ENCODE results near the gene ZC3H12C. TPM values are rescaled to one million over a fixed set of nuclear protein-coding genes. Genes with fewer than 3 reads are reported as not detected.

Gene ZC3H12C
- total and polyA plus RNA-seq, 2 of the 13 experiments (the other 11 are each of a cell fraction or from before 2014, with no cell fraction given): 2.4 to 5.7 TPM

DNA sequence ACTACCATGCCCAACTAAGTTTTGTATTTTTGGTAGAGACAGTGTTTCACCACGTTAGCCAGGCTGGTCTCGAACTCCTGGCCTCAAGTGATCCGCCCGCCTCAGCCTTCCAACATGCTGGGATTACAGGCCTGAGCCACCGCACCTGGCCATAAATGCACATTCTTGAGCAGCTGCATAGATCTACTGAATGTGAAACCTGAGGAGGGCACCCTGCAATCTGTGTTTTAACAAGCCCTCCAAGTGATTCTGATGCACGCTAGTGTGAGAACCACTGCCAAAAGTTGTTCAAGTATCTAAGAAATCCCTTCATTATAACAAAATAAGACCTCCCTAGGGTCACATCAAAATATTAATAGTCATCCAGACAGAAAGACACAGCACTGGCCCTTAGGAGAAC, 113.9 kb downstream of the ZC3H12C start:
- ChIA-PET CTCF (ENCODE audit: low intra/inter-chr PET ratio, low total read pairs) (no interaction called here), POLR2A (no interaction called here)
- in situ Hi-C loops (cut with HindIII; ENCODE audit: extremely low pct_ligation_motif_present, low pct_unique_long_range_greater_than_20kb): no loop called here
- Histone ChIP-seq H3K4me2 (ENCODE audit: low read depth, low read length) (no peak overlapping the region), H3K27me3 (ENCODE audit: control insufficient read depth in 1 of 2, insufficient read depth in 2 of 2, low read length in 2 of 2) (no peaks in the 10 kb centered on the region), H3K36me3 (replicated peaks in 1 of 2; ENCODE audit: control insufficient read depth in 1 of 2, insufficient read depth in 2 of 2, low read length in 2 of 2) (no peaks in the 10 kb centered on the region), H3K4me3 (replicated peaks in 1 of 3; ENCODE audit: insufficient read depth in 1 of 3, low read depth in 2 of 3, low read length in 3 of 3) (no peak overlapping the region), H3K4me1 (ENCODE audit: insufficient read depth, low read length) (no peaks in the 10 kb centered on the region), H4K20me1 (ENCODE audit: insufficient read depth, low read length) (no peaks in the 10 kb centered on the region), H3K27ac (ENCODE audit: extremely low read length, insufficient read depth, low read length) (no peak overlapping the region), H2AFZ (ENCODE audit: low read length) (no peak overlapping the region), H3K9ac (ENCODE audit: insufficient read depth, low read depth, low read length) (no peak overlapping the region), H3K9me3 (ENCODE audit: low read length) (no peaks in the 10 kb centered on the region), H3K79me2 (ENCODE audit: insufficient read depth, low read length) (no peaks in the 10 kb centered on the region)
- WGBS (ENCODE audit: low lambda C conversion rate): 97% methylated on average over 6 of the region's 6 CpGs
- BruUV-seq (replicated peaks): no TSS peak
- no peak for TF ChIP-seq MED8 (CRISPR knock-in tag; IDR thresholded peaks at IDR 0.05; ENCODE audit: insufficient replicate concordance)
- TF ChIP-seq ZSCAN9 (CRISPR knock-in tag; IDR thresholded peaks at IDR 0.05; ENCODE audit: borderline replicate concordance): no peak
- no peak for TF ChIP-seq CENPX (CRISPR knock-in tag; IDR thresholded peaks at IDR 0.05)
- TF ChIP-seq HNRNPLL (IDR thresholded peaks at IDR 0.05; ENCODE audit: low read depth, low read length, poor library complexity, severe bottlenecking): no peak
- no peak for TF ChIP-seq E2F5 (CRISPR knock-in tag; conservative IDR thresholded peaks at IDR 0.05)
- no peak for TF ChIP-seq PBX2 (CRISPR knock-in tag; IDR thresholded peaks at IDR 0.05)
- TF ChIP-seq RNF2 (conservative IDR thresholded peaks at IDR 0.05; ENCODE audit: low read depth): no peak
- no peak for TF ChIP-seq ZNF260 (CRISPR knock-in tag; IDR thresholded peaks at IDR 0.05; ENCODE audit: borderline replicate concordance, low read depth)
- no peak for TF ChIP-seq HNF4A (CRISPR knock-in tag; IDR thresholded peaks at IDR 0.05)
- TF ChIP-seq ZFY (CRISPR knock-in tag; IDR thresholded peaks at IDR 0.05): no peak
- intact Hi-C loops (cut with micrococcal nuclease; ENCODE audit: unreplicated experiment): loop anchor here (10.0 kb wide), 1 partner anchor 1238 kb away; no protein-coding TSS in a partner anchor
- DNase-seq (ENCODE audit: low spot score) (no peak), FAIRE-seq (no peak), ATAC-seq (no peak)
